Activated CD4-positive, CD25-positive, alpha-beta regulatory T cell (primary cell): ENCODE measurements around the gene WWC2.
"Not testable (repeated sequence)": the region's sequence is repeated elsewhere in the genome, so short reads cannot be mapped to it uniquely, and the experiment has no call there.

ENCODE experiments used
- DNase-seq, 4 experiments: peaks; one replicate each; lab custom pipeline; 2025; lab: John Stamatoyannopoulos, UW

WWC2 gene

GRCh38 chr4:183172881-183173280, 73.8 kb downstream of the WWC2 start:
- no peak for DNase-seq

- DNase-seq, result no peak
Measured at GRCh38 chr4:183173580-183174526, 74.8 kb downstream of the WWC2 start.

- no peak for DNase-seq
Measured at GRCh38 chr4:183175631-183176232, 76.7 kb downstream of the WWC2 start.

- DNase-seq, result no peak
Measured at GRCh38 chr4:183177001-183177400, 77.9 kb downstream of the WWC2 start.

- no peak for DNase-seq
Measured at GRCh38 chr4:183178201-183178600, 79.1 kb downstream of the WWC2 start.

GRCh38 chr4:183180096-183180495, 81.0 kb downstream of the WWC2 start:
- DNase-seq, result no peak

- DNase-seq, result no peak
Measured at GRCh38 chr4:183180621-183181020, 81.6 kb downstream of the WWC2 start.

GRCh38 chr4:183181081-183181480, 82.0 kb downstream of the WWC2 start:
- DNase-seq, result no peak

- no peak for DNase-seq
Measured at GRCh38 chr4:183182873-183183725, 84.0 kb downstream of the WWC2 start.

- DNase-seq, result no peak
Measured at GRCh38 chr4:183183906-183184535, 85.0 kb downstream of the WWC2 start.

- no peak for DNase-seq
Measured at GRCh38 chr4:183185018-183185417, 86.0 kb downstream of the WWC2 start.

- DNase-seq, result no peak
Measured at GRCh38 chr4:183185559-183185958, 86.5 kb downstream of the WWC2 start.

- DNase-seq, result no peak
Measured at GRCh38 chr4:183186813-183187212, 87.8 kb downstream of the WWC2 start.

GRCh38 chr4:183190900-183191527, 92.0 kb downstream of the WWC2 start:
- DNase-seq, result no peak

- no peak for DNase-seq
Measured at GRCh38 chr4:183191630-183192029, 92.6 kb downstream of the WWC2 start.

GRCh38 chr4:183192571-183192970, 93.5 kb downstream of the WWC2 start:
- DNase-seq, result no peak

- not testable (repeated sequence) for DNase-seq
Measured at GRCh38 chr4:183193730-183194338, 94.8 kb downstream of the WWC2 start.

- DNase-seq, result no peak
Measured at GRCh38 chr4:183195534-183195933, 96.5 kb downstream of the WWC2 start.

- no peak for DNase-seq
Measured at GRCh38 chr4:183197140-183197539, 98.1 kb downstream of the WWC2 start.

- no peak for DNase-seq
Measured at GRCh38 chr4:183200453-183200852, 101.4 kb downstream of the WWC2 start.

- no peak for DNase-seq
Measured at GRCh38 chr4:183201331-183201730, 102.3 kb downstream of the WWC2 start.
